ENCODE measurements around the gene FAM210A. TPM values are rescaled to one million over a fixed set of nuclear protein-coding genes. Genes with fewer than 3 reads are reported as not detected.
"Not testable (repeated sequence)": the region's sequence is repeated elsewhere in the genome, so short reads cannot be mapped to it uniquely, and the experiment has no call there.

Gene FAM210A
- total RNA-seq, 2 donors from 2014 or later: 8.7 to 27.7 TPM

DNA sequence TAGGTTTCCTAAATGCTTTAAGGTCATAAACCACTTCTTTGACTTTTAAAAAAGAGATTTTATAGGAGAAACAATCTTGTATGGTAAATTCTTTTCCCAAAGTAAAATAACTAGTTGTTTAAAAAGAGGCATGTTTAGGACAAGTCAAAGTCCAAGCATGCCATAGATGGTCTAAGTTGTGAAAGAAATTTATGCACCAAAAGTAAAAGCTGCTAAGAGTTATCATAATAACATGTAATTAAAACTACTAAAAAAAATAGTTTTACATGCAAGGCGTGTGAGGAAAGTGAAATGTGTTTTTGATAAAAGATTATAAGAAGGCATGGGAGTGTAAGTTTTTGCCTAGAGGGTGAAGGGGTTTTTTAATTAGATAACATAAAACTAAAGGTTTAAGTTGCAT, 22.5 kb downstream of the FAM210A start:
- ATAC-seq (ENCODE audit: insufficient number of reproducible peaks, low FRiP score, low read depth) (no peak), DNase-seq (ENCODE audit: low spot score) (no peak)
- Histone ChIP-seq H3K4me3 (no peak overlapping the region), H3K27ac (no peak overlapping the region), H3K9me3 (no peaks in the 10 kb centered on the region), H3K4me1 (ENCODE audit: control insufficient read depth in 1 of 2, low read depth in 2 of 2) (no peaks in the 10 kb centered on the region), H3K27me3 (replicated peaks; ENCODE audit: insufficient read depth) (no peaks in the 10 kb centered on the region), H3K36me3 (no peaks in the 10 kb centered on the region)
- TF ChIP-seq, protein P1, sequence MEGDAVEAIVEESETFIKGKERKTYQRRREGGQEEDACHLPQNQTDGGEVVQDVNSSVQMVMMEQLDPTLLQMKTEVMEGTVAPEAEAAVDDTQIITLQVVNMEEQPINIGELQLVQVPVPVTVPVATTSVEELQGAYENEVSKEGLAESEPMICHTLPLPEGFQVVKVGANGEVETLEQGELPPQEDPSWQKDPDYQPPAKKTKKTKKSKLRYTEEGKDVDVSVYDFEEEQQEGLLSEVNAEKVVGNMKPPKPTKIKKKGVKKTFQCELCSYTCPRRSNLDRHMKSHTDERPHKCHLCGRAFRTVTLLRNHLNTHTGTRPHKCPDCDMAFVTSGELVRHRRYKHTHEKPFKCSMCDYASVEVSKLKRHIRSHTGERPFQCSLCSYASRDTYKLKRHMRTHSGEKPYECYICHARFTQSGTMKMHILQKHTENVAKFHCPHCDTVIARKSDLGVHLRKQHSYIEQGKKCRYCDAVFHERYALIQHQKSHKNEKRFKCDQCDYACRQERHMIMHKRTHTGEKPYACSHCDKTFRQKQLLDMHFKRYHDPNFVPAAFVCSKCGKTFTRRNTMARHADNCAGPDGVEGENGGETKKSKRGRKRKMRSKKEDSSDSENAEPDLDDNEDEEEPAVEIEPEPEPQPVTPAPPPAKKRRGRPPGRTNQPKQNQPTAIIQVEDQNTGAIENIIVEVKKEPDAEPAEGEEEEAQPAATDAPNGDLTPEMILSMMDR (IDR thresholded peaks at IDR 0.05): no peak

DNA sequence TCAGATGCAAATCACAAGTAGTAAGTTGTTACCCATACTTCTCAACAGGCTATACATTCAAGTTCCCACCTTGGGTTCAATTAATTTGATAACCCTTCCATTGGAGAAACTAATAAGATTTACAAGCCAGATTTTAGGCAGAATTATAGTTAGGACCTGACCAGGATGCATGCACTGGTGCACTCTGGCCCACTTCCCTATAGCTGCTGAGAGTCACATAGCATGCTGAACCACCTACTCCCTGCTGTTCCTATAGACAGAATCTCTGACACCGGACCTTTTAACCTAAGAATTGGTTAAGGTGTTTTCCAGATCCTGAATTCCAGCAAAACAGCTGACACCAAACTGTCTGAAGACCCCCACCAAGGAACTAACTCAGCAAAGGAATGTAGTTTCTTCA, 26.2 kb downstream of the FAM210A start:
- TF ChIP-seq, protein P1 (IDR thresholded peaks at IDR 0.05): no peak
- Histone ChIP-seq H3K27me3 (replicated peaks; ENCODE audit: insufficient read depth) (no peaks in the 10 kb centered on the region), H3K4me3 (no peak overlapping the region), H3K27ac (no peak overlapping the region), H3K4me1 (ENCODE audit: control insufficient read depth in 1 of 2, low read depth in 2 of 2) (no peaks in the 10 kb centered on the region), H3K36me3 (no peaks in the 10 kb centered on the region), H3K9me3 (no peaks in the 10 kb centered on the region)
- no peak for ATAC-seq (ENCODE audit: insufficient number of reproducible peaks, low FRiP score, low read depth)
- DNase-seq (ENCODE audit: low spot score): no peak

DNA sequence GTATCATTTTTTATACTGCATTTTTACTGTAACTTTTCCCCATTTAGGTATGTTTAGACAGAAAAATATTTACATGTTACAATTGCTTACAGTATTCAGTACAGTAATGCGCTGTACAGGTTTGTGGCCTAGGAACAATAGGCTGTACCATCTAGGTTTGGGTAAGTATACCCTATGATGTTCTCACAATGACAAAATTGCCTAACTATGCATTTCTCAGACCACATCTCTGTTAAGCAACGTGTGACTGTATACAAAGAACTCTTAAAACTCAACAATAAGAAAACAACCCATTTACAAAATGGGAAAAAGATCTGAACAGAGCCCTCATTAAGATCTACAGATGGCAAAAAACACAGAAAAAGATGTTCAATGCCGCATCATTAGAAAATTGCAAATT, 29.4 kb downstream of the FAM210A start:
- H3K9me3 ChIP-seq: no peaks in the 10 kb centered on the region
- DNase-seq (ENCODE audit: low spot score) (no peak), ATAC-seq (ENCODE audit: insufficient number of reproducible peaks, low FRiP score, low read depth) (no peak)
- TF ChIP-seq, protein P1 (IDR thresholded peaks at IDR 0.05): no peak
- no peak overlapping the region for H3K4me3 ChIP-seq
- H3K27ac ChIP-seq: no peak overlapping the region
- no peaks in the 10 kb centered on the region for H3K36me3 ChIP-seq
- no peaks in the 10 kb centered on the region for H3K4me1 ChIP-seq (ENCODE audit: control insufficient read depth in 1 of 2, low read depth in 2 of 2)
- no peaks in the 10 kb centered on the region for H3K27me3 ChIP-seq (replicated peaks; ENCODE audit: insufficient read depth)

- not testable (repeated sequence) for H3K4me3 ChIP-seq; H3K27ac ChIP-seq; ATAC-seq (ENCODE audit: insufficient number of reproducible peaks, low FRiP score, low read depth); H3K4me1 ChIP-seq (ENCODE audit: control insufficient read depth in 1 of 2, low read depth in 2 of 2); DNase-seq (ENCODE audit: low spot score); H3K27me3 ChIP-seq (replicated peaks; ENCODE audit: insufficient read depth); H3K36me3 ChIP-seq; H3K9me3 ChIP-seq
Measured at GRCh38 chr18:13695337-13695736, 31.0 kb downstream of the FAM210A start.

- ATAC-seq (ENCODE audit: insufficient number of reproducible peaks, low FRiP score, low read depth); H3K36me3 ChIP-seq; H3K9me3 ChIP-seq; H3K4me1 ChIP-seq (ENCODE audit: control insufficient read depth in 1 of 2, low read depth in 2 of 2); H3K27ac ChIP-seq; H3K27me3 ChIP-seq (replicated peaks; ENCODE audit: insufficient read depth); DNase-seq (ENCODE audit: low spot score); H3K4me3 ChIP-seq: not testable (repeated sequence)
Measured at GRCh38 chr18:13690060-13690459, 36.3 kb downstream of the FAM210A start.

GRCh38 chr18:13688191-13689136, 37.9 kb downstream of the FAM210A start:
- H3K4me1 ChIP-seq (ENCODE audit: control insufficient read depth in 1 of 2, low read depth in 2 of 2): peaks cover 0 to 7% of the 10 kb centered on the region in 2 donors
- DNase-seq (ENCODE audit: low spot score): no peak
- no peak for ATAC-seq (ENCODE audit: insufficient number of reproducible peaks, low FRiP score, low read depth)
- no peaks in the 10 kb centered on the region for H3K9me3 ChIP-seq
- H3K4me3 ChIP-seq: peak overlapping the region; percentile 20
- H3K36me3 ChIP-seq: no peaks in the 10 kb centered on the region
- TF ChIP-seq, protein P1 (IDR thresholded peaks at IDR 0.05): no peak
- H3K27ac ChIP-seq: peak overlapping the region in 1 of 2 donors; percentile 48
- H3K27me3 ChIP-seq (replicated peaks; ENCODE audit: insufficient read depth): no peaks in the 10 kb centered on the region

All from thoracic aorta (tissue), 2 donors.